ENCODE data around the gene PTPN7. TPM values are rescaled to one million over a fixed set of nuclear protein-coding genes. Genes with fewer than 3 reads are reported as not detected.

PTPN7 gene
- total RNA-seq, 2 donors from 2014 or later, result 196 to 201 TPM

DNA sequence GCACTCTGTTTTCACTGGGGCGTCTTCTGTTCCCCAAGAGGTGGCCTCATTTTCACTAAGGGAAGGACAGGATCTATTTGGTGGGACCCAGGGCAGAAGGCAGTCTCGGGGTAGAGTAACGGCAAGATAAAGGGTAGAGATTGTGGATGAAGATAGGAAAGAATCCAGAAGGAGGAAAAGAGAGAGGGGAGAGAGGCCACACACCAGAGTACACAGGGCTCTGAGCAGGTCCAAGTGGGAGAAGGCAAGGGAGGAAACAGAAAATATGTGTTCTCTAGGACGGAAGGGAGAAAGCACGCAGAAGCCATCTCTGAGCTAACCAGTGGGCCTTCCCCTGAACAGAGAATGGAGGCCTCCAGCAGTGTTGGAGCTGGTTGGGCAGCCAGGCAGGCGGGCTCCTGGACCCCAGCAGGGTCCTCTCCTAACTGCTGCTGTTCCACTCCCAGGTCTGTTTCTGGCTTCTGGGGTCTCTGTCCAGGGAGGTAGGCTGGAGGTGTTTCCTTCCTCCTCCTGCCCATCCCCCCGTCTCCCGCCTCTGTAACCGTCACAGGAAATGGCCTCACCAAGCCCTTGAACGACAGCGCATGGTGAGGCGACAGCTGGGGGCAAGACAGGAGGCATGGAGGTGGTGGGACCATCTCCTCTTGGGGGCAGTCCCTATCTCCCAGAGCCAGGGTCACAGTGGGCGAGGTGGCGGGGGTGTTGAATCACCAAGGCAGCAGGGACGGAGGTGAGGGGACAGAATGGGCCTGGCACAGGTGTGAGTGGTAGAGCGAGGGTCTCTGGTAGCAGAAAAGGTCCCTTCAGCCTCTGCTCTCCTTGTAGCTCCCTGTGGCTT, 649 bp downstream of the PTPN7 start:
- Mint-ChIP-seq H3K36me3 (ENCODE audit: insufficient read depth in 2 of 2) (peaks cover 18 to 29% of the 10 kb centered on the region in 2 donors), H3K27me3 (ENCODE audit: low read depth) (no peaks in the 10 kb centered on the region), H3K27ac (peak overlapping the region; percentile 100), H3K9me3 (no peaks in the 10 kb centered on the region), H3K4me3 (peak overlapping the region; percentile 100), H3K4me1 (ENCODE audit: low read depth) (peaks cover 89% of the 10 kb centered on the region)
- peak; percentile 48 to 53 for ATAC-seq (replicated peaks in 1 of 2)
- DNase-seq, result peak; percentile 80

DNA sequence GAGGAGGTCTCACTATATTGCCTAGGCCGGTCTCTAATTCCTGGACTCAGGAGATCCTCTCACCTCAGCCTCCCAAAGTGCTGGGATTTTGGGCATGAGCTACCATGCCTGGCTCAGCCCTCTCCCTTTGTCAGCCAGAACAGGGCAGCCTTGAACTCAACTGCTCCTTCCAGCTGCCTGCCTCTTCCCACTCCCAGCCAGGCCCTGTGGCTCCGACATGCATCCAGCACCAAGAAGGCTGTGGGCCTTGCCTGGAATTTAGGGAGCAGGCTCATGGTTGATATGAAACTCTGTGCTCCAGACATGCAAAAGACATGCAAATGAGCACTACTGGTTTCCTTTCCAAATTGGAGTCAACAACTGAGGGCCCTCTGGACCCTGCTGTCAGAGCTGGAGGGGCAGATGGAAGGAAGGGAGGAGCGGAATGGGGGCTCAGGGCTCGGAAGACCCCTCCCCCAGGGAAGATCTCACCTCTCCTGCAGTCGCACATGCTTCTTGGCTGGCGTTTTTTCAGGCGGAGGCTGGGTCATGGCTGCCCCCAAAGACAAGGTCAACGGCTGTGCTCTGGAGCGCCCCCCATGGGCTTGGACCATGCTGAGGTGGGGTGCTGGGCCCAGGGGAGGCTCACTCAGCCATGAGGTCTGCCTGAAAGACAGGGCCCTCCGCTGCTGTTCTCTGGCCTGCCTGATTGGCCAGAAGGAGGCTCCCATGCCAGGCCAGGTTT, 1.4 kb downstream of the PTPN7 start:
- peak; percentile 50 to 58 for DNase-seq
- Mint-ChIP-seq H3K4me1 (ENCODE audit: low read depth) (peaks cover 84% of the 10 kb centered on the region), H3K4me3 (peak overlapping the region; percentile 100), H3K27ac (peak overlapping the region; percentile 100), H3K27me3 (ENCODE audit: low read depth) (no peaks in the 10 kb centered on the region), H3K9me3 (no peaks in the 10 kb centered on the region), H3K36me3 (ENCODE audit: insufficient read depth in 2 of 2) (peaks cover 22 to 33% of the 10 kb centered on the region in 2 donors)
- peak in 1 of 2 donors; percentile 5 for ATAC-seq (replicated peaks in 1 of 2)

DNA sequence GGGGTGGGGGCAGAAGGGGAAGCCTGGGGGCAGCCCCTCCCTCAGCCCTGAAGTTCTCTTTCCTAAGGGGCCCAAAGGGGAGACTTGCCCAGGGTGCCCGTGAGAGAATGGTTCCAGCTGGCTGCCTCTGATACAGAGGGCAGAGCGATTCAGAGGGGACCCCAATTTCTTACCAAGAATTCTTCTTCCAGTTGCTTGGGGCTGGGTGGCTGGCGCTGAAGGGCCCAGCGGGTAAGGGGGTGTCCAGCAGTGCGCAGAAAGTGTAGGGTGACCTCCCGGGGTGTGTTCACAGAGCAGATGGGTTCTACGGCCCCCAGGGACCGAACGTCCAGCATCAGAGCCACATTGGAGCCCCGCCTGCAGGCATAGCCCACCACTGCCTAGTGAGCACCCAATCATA, 2.5 kb downstream of the PTPN7 start:
- H3K4me1 Mint-ChIP-seq (ENCODE audit: low read depth), result peaks cover 80% of the 10 kb centered on the region

DNA sequence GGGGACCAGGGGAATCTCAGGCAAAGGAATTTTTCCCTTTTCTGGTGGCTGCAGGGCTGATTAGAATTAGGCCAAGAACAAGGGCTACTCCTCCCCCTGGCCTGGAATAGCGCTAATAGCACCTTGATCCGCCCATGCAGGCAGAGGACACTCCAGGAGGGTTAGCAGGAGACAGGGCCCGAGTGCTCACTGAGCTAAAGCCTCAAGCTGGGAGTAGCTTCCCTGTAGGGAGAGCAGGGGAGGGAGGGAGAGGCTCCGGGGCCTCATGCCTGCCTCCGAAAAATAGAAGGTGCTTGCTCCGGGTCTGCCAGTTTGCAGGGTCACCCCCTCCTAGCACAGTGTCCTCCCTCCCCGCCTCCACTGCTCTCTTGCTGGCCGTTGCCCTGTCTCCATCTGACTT, 3.8 kb downstream of the PTPN7 start:
- Mint-ChIP-seq H3K27me3 (ENCODE audit: low read depth) (no peaks in the 10 kb centered on the region), H3K4me3 (peak overlapping the region; percentile 17 to 41), H3K9me3 (no peaks in the 10 kb centered on the region), H3K36me3 (ENCODE audit: insufficient read depth in 2 of 2) (peaks cover 22 to 48% of the 10 kb centered on the region in 2 donors), H3K27ac (peak overlapping the region; percentile 57), H3K4me1 (ENCODE audit: low read depth) (peaks cover 68% of the 10 kb centered on the region)
- no peak for DNase-seq
- no peak for ATAC-seq (replicated peaks in 1 of 2)

More for the DNA sequence above, 2.5 kb downstream of the PTPN7 start:
- Mint-ChIP-seq H3K27me3 (ENCODE audit: low read depth) (no peaks in the 10 kb centered on the region), H3K4me3 (peak overlapping the region; percentile 100), H3K27ac (peak overlapping the region; percentile 100), H3K36me3 (ENCODE audit: insufficient read depth in 2 of 2) (peaks cover 22 to 40% of the 10 kb centered on the region in 2 donors), H3K9me3 (no peaks in the 10 kb centered on the region)
- no peak for ATAC-seq (replicated peaks in 1 of 2)
- DNase-seq, result no peak

DNA sequence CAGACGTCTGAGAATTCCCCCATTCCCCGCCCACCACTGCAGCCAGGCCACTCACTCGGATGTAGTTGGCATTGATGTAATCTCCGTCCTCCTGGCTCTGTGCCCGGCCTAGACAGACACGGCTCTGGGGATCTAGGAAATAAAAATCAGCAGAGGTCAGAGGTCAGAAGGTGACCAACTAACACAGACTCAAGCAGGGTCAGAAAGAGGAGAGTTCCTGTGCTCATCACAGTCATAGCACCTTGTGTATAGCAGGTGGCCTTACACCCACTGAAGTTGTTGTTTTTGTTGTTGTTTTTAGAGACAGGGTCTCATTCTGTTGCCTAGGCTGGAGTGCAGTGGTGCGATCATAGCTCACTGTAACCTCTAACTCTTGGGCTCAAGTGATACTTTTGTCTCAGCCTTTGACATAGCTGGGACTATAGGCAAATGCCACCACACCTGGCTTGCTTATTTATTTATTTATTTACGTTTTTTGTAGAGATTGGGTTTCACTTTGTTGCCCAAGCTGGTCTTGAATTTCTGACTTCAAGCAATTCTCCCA, 4.9 kb downstream of the PTPN7 start:
- DNase-seq (no peak), ATAC-seq (replicated peaks in 1 of 2) (no peak)
- Mint-ChIP-seq H3K36me3 (ENCODE audit: insufficient read depth in 2 of 2) (peaks cover 27 to 58% of the 10 kb centered on the region in 2 donors), H3K27ac (no peak overlapping the region), H3K4me3 (no peak overlapping the region), H3K27me3 (ENCODE audit: low read depth) (no peaks in the 10 kb centered on the region), H3K9me3 (no peaks in the 10 kb centered on the region), H3K4me1 (ENCODE audit: low read depth) (peaks cover 66% of the 10 kb centered on the region)

DNA sequence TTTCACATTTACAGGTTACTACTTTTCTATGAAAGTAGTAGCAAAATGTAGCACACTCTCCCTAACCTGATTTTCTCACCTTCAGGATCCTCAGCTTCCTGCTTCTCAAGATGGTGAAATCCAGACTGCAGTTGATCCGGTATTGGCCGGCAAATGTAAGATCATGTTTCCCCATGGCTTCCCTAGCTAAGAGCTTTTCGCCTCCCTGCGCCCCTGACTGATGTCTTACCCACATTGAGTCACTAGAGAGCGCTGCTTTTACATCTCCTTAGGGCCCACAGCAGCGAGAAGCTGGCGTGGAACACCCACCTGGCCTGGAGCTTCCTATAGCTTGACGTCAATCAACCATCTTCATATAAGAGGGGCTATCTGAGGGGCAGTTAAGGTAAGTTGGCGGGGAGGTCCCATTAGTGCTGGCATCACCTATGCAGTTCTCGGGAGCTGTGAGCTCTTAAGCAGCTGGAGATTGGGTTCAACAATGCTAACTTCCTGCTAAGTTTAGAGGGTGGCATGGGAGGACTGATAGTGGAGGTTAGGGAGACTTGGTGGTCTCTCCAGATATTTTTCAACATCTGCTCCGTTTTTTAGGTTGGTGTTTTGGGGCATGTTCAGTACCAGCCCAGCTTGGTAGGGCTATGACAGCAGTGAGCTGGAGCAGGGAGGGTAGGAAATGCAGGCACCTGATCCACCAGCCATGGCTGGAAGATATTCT, 5.5 kb downstream of the PTPN7 start:
- Mint-ChIP-seq H3K9me3 (no peaks in the 10 kb centered on the region), H3K4me1 (ENCODE audit: low read depth) (peaks cover 66% of the 10 kb centered on the region), H3K36me3 (ENCODE audit: insufficient read depth in 2 of 2) (peaks cover 26 to 63% of the 10 kb centered on the region in 2 donors), H3K4me3 (peak overlapping the region in 1 of 2 donors; percentile 38), H3K27ac (peak overlapping the region; percentile 85), H3K27me3 (ENCODE audit: low read depth) (no peaks in the 10 kb centered on the region)
- ATAC-seq (replicated peaks in 1 of 2) (peak; percentile 38 to 45), DNase-seq (peak; percentile 45 to 55)

DNA sequence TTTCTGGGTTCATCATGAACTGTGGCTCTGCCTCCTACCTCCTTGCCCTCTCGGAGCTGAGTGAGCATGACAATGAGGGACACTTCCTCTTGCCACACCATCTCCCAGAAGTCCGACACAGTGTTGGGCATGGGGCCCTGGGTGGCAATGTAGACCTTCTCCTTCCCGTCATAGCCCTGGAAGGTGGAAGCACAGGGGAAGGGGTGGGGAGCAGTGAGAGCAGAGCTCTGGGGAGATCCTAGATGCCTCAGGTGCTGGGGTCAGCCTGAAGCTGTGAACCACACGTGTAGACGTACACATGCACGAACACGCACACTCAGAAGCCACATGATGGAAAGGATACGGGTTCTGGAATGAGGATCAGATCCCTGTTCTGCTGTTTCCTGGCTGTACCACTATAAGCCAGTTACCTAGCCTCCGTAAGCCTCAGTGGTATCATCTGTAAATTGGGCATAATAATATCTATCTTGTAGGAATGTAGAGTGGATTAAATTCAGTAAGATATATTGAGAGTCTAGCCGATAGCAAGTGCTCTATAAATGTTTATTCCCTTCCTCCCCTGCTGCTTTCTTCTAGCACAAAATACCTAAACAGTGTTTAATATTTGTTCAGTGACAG, 6.1 kb downstream of the PTPN7 start:
- H3K27ac Mint-ChIP-seq, result peak overlapping the region; percentile 85
- H3K4me3 Mint-ChIP-seq, result peak overlapping the region in 1 of 2 donors; percentile 38
- H3K27me3 Mint-ChIP-seq (ENCODE audit: low read depth), result no peaks in the 10 kb centered on the region
- peaks cover 61% of the 10 kb centered on the region for H3K4me1 Mint-ChIP-seq (ENCODE audit: low read depth)
- peaks cover 22 to 59% of the 10 kb centered on the region in 2 donors for H3K36me3 Mint-ChIP-seq (ENCODE audit: insufficient read depth in 2 of 2)
- ATAC-seq (replicated peaks in 1 of 2), result no peak
- H3K9me3 Mint-ChIP-seq, result no peaks in the 10 kb centered on the region
- DNase-seq, result no peak

DNA sequence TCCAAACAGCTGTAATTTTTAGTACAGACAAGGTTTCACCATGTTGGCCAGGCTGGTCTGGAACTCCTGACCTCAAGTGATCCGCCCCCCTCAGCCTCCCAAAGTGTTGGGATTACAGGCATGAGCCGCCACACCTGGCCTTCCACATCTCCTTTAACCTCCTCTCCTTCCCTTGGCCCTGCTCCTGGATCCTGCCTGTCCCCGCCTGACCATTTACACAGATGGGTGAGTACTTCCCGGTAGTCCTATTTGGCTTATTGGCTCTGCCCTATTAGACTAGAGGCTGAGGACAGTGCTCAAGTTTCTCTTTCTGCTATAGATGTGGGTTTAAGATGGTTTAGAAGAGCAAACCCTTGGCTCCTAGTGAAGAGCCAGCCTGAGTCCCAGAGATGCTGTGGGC, 7.1 kb downstream of the PTPN7 start:
- no peaks in the 10 kb centered on the region for H3K27me3 Mint-ChIP-seq (ENCODE audit: low read depth)
- H3K4me1 Mint-ChIP-seq (ENCODE audit: low read depth), result peaks cover 51% of the 10 kb centered on the region
- peak overlapping the region; percentile 74 for H3K27ac Mint-ChIP-seq
- ATAC-seq (replicated peaks in 1 of 2) (no peak), DNase-seq (no peak)
- peaks cover 20 to 57% of the 10 kb centered on the region in 2 donors for H3K36me3 Mint-ChIP-seq (ENCODE audit: insufficient read depth in 2 of 2)
- H3K4me3 Mint-ChIP-seq, result no peak overlapping the region
- no peaks in the 10 kb centered on the region for H3K9me3 Mint-ChIP-seq

DNA sequence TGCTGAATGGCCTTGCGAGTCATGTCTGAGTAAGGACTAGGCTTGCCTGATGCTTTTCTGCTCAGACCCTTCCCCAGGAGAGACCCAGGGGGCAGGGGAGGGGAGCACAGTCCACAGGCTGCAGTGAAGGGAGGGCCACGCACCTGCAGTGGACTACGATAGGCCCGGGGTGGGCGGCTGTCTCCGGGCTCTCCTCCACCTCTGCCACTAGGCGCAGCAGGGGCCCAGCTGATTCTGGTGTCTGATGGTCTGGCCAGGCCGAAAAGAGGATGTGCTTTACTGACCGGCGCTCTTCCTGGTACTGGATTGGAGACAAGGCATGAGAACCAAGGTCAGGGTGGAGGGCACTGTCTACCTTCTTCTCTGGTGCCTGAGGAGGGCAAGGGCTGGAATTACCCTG, 8.0 kb downstream of the PTPN7 start:
- Mint-ChIP-seq H3K36me3 (ENCODE audit: insufficient read depth in 2 of 2) (peaks cover 23 to 52% of the 10 kb centered on the region in 2 donors), H3K4me3 (no peak overlapping the region), H3K4me1 (ENCODE audit: low read depth) (peaks cover 48% of the 10 kb centered on the region), H3K27me3 (ENCODE audit: low read depth) (no peaks in the 10 kb centered on the region), H3K27ac (no peak overlapping the region), H3K9me3 (no peaks in the 10 kb centered on the region)
- DNase-seq (no peak), ATAC-seq (replicated peaks in 1 of 2) (no peak)

DNA sequence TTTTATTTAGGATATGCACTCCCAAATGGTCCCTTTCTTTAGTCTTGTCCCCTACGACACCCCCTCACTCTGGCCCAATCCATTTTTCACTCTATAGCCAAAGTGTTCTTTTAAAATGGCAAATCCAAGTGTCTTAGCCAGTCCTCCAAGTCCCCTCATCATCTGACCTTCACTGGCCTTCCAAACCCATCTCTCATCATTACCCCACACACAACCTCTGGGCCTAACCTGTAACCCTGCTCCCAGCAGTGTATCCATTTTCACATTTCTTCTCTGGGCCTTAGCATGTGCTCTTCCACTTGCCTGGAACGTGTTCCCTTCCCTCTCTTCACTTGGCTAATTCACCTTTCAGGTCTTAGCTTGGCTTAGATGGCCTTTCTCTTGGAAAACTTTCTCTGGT, 9.4 kb downstream of the PTPN7 start:
- Mint-ChIP-seq H3K36me3 (ENCODE audit: insufficient read depth in 2 of 2) (peaks cover 19 to 47% of the 10 kb centered on the region in 2 donors), H3K27me3 (ENCODE audit: low read depth) (no peaks in the 10 kb centered on the region), H3K4me3 (no peak overlapping the region), H3K27ac (peak overlapping the region; percentile 9), H3K9me3 (no peaks in the 10 kb centered on the region), H3K4me1 (ENCODE audit: low read depth) (peaks cover 38% of the 10 kb centered on the region)
- DNase-seq (no peak), ATAC-seq (replicated peaks in 1 of 2) (no peak)

DNA sequence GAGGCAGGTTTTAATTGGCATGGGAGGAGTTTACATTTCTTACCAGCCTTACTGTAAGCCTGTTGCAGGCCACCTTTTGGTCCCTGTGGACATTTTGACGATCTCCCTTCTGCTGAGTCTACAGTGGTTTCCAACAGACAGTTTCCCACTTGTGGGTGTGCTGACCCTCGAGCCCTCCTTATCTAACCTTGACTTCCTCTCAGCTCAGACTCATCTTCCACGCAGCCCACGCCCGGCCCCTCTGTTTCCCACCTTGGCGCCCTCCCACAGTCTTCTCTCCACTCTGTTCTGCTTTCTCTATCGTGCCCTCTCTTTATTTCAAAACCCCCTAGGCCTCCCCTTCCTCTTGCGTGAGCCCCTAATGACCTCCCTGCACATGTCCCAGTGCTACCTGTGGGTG, 9.8 kb downstream of the PTPN7 start:
- H3K36me3 Mint-ChIP-seq (ENCODE audit: insufficient read depth in 2 of 2), result peaks cover 17 to 45% of the 10 kb centered on the region in 2 donors
- H3K27me3 Mint-ChIP-seq (ENCODE audit: low read depth), result no peaks in the 10 kb centered on the region
- H3K4me3 Mint-ChIP-seq, result no peak overlapping the region
- DNase-seq (no peak), ATAC-seq (replicated peaks in 1 of 2) (no peak)
- H3K4me1 Mint-ChIP-seq (ENCODE audit: low read depth), result peaks cover 36% of the 10 kb centered on the region
- no peaks in the 10 kb centered on the region for H3K9me3 Mint-ChIP-seq
- H3K27ac Mint-ChIP-seq, result no peak overlapping the region

DNA sequence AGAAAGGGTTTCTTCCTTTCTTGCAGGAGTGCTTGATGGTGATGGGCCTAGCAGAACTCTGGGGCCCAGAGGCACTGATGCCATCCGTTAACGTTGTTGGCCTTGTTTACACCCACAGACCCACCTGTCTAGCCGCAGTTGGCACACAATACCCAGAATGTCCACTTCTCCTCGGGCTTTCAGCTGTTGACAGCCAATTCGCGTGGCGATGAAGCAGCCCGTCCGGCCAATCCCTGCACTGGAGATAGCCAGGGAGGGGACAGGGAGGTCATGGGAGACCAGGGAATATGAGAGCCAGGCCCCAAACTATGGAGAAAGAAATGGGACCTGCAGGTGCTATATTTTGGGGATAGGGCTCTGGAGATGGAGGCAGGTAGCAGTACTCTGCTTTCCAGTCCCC, 10.2 kb downstream of the PTPN7 start:
- Mint-ChIP-seq H3K9me3 (no peaks in the 10 kb centered on the region), H3K27ac (no peak overlapping the region), H3K4me3 (no peak overlapping the region), H3K36me3 (ENCODE audit: insufficient read depth in 2 of 2) (peaks cover 17 to 42% of the 10 kb centered on the region in 2 donors), H3K27me3 (ENCODE audit: low read depth) (no peaks in the 10 kb centered on the region), H3K4me1 (ENCODE audit: low read depth) (peaks cover 36% of the 10 kb centered on the region)
- ATAC-seq (replicated peaks in 1 of 2) (no peak), DNase-seq (no peak)

Measured in activated T-cell treated with anti-CD3 and anti-CD28 coated beads, Interleukin-2, amount 50 U/mL, for 72 hours (primary cell).